HEK293 (cell line): ENCODE results near the gene IDH3B.

Experiments
- CTCF ChIA-PET: fragments of 350-600 bp; formaldehyde crosslinking; extraction: SDS; loops from one replicate; lab custom pipeline; 2021; ENCODE audit warnings: antibody characterized with exemption; lab: Yijun Ruan, JAX
- POLR2A ChIA-PET: fragments of 300-600 bp; formaldehyde crosslinking; extraction: SDS; loops from one replicate; lab custom pipeline; 2020; ENCODE audit warnings: antibody characterized with exemption, inconsistent platforms; lab: Yijun Ruan, JAX
- H3K27ac ChIP-seq: fragments of 200-500 bp; sonication (Bioruptor generic); 2 replicates; pipeline ENCODE4 v1.5.1; 2014; ENCODE audit warnings: low read depth, low read length, control low read depth, inconsistent platforms; ENCODE audit errors: extremely low read depth
- H3K36me3 ChIP-seq, 2 experiments: fragments of 200-500 bp in 1 of 2; sonication (Bioruptor generic) in 1 of 2; 1 replicate in 1 of 2; 2 replicates in 1 of 2; pipeline ENCODE4 v1.5.1; 2014 to 2017; ENCODE audit warnings: inconsistent platforms in 2 of 2, low read length in 2 of 2; ENCODE audit not compliant: control insufficient read depth in 2 of 2, insufficient read depth in 1 of 2
- H3K4me1 ChIP-seq: fragments of 200-500 bp; sonication (Bioruptor generic); 2 replicates; pipeline ENCODE4 v1.5.1; 2014; ENCODE audit warnings: mild to moderate bottlenecking, low read length, inconsistent platforms; ENCODE audit not compliant: control insufficient read depth, insufficient read depth
- H3K4me3 ChIP-seq: 2 replicates; pipeline ENCODE4 v1.5.1; 2011; ENCODE audit warnings: low read depth, mild to moderate bottlenecking, control low read depth, low read length, moderate library complexity
- H3K9me3 ChIP-seq: fragments of 200-500 bp; sonication (Bioruptor generic); 2 replicates; pipeline ENCODE4 v1.5.1; 2014; ENCODE audit warnings: low read depth, low read length, inconsistent platforms; ENCODE audit not compliant: control insufficient read depth, insufficient read depth
- HOXC10 ChIP-seq: sonication (generic); formaldehyde crosslinking; IDR thresholded peaks from 2 replicates; pipeline ENCODE4 v1.8.1; 2023; ENCODE audit warnings: mild to moderate bottlenecking, missing genetic modification reagents
- IKZF3 ChIP-seq: fragments of 450-650 bp; IDR thresholded peaks from 2 replicates; pipeline ENCODE4 v1.5.0; 2018; ENCODE audit warnings: missing biosample characterization, mild to moderate bottlenecking, missing genetic modification characterization, moderate library complexity
- KLF16 ChIP-seq: fragments of 450-650 bp; formaldehyde crosslinking; IDR thresholded peaks from 2 replicates; pipeline ENCODE4 v1.5.1; 2017; ENCODE audit warnings: missing biosample characterization, missing genetic modification characterization
- PRDM6 ChIP-seq: fragments of 450-650 bp; formaldehyde crosslinking; IDR thresholded peaks from 2 replicates; pipeline ENCODE4 v1.5.1; 2017; ENCODE audit warnings: missing biosample characterization, missing genetic modification characterization
- ZBTB20 ChIP-seq: fragments of 450-650 bp; formaldehyde crosslinking; IDR thresholded peaks from 2 replicates; pipeline ENCODE4 v1.5.1; 2016; ENCODE audit warnings: missing biosample characterization, missing genetic modification characterization
- ZNF121 ChIP-seq: fragments of 450-650 bp; formaldehyde crosslinking; IDR thresholded peaks from 2 replicates; pipeline ENCODE4 v1.5.1; 2016; ENCODE audit warnings: missing biosample characterization, missing genetic modification characterization
- ZNF148 ChIP-seq: fragments of 450-650 bp; formaldehyde crosslinking; IDR thresholded peaks from 2 replicates; pipeline ENCODE4 v1.5.0; 2017; ENCODE audit warnings: missing biosample characterization, missing genetic modification characterization, borderline replicate concordance
- ZNF223 ChIP-seq: fragments of 450-650 bp; formaldehyde crosslinking; IDR thresholded peaks from 2 replicates; pipeline ENCODE4 v1.5.1; 2016; ENCODE audit warnings: missing biosample characterization, missing genetic modification characterization
- ZNF23 ChIP-seq: fragments of 450-650 bp; formaldehyde crosslinking; IDR thresholded peaks from 2 replicates; pipeline ENCODE4 v1.5.1; 2016; ENCODE audit warnings: missing biosample characterization, missing genetic modification characterization, borderline replicate concordance
- ZNF26 ChIP-seq: fragments of 450-650 bp; formaldehyde crosslinking; IDR thresholded peaks from 2 replicates; pipeline ENCODE4 v1.5.1; 2016; ENCODE audit warnings: missing biosample characterization, missing genetic modification characterization
- ZNF280D ChIP-seq: fragments of 450-650 bp; formaldehyde crosslinking; IDR thresholded peaks from 2 replicates; pipeline ENCODE4 v1.5.1; 2016; ENCODE audit warnings: missing biosample characterization, missing genetic modification characterization
- ZNF473 ChIP-seq: fragments of 450-650 bp; formaldehyde crosslinking; IDR thresholded peaks from 2 replicates; pipeline ENCODE4 v1.5.1; 2017; ENCODE audit warnings: missing biosample characterization, missing genetic modification characterization
- ZNF510 ChIP-seq: fragments of 450-650 bp; formaldehyde crosslinking; IDR thresholded peaks from 2 replicates; pipeline ENCODE4 v1.5.1; 2018; ENCODE audit warnings: mild to moderate bottlenecking, missing genetic modification characterization, missing biosample characterization; ENCODE audit not compliant: insufficient replicate concordance
- ZNF544 ChIP-seq: fragments of 450-650 bp; formaldehyde crosslinking; IDR thresholded peaks from 2 replicates; pipeline ENCODE4 v1.5.0; 2017; ENCODE audit warnings: missing biosample characterization, missing genetic modification characterization
- ZNF580 ChIP-seq: fragments of 450-650 bp; formaldehyde crosslinking; IDR thresholded peaks from 2 replicates; pipeline ENCODE4 v1.5.1; 2016; ENCODE audit warnings: missing biosample characterization, missing genetic modification characterization
- ZNF600 ChIP-seq: fragments of 450-650 bp; formaldehyde crosslinking; IDR thresholded peaks from 2 replicates; pipeline ENCODE4 v1.5.1; 2016; ENCODE audit warnings: missing biosample characterization, missing genetic modification characterization
- ZNF704 ChIP-seq: fragments of 450-650 bp; formaldehyde crosslinking; IDR thresholded peaks from 2 replicates; pipeline ENCODE4 v1.5.1; 2016; ENCODE audit warnings: missing biosample characterization, missing genetic modification characterization
- ZNF777 ChIP-seq: fragments of 450-650 bp; formaldehyde crosslinking; IDR thresholded peaks from 2 replicates; pipeline ENCODE4 v1.5.1; 2017; ENCODE audit warnings: missing biosample characterization, missing genetic modification characterization, borderline replicate concordance

IDH3B gene

GRCh38 chr20:2610326-2610725 lies 53.7 kb downstream of the IDH3B start:
- Histone ChIP-seq H3K4me3 (no peak overlapping the region), H3K27ac (no peak overlapping the region), H3K4me1 (no peaks in the 10 kb centered on the region), H3K36me3 (no peaks in the 10 kb centered on the region), H3K9me3 (no peaks in the 10 kb centered on the region; the same call in 1 of the 2 replicates)
- CTCF ChIA-PET = interaction anchor here (0.6 to 0.7 kb wide), 2 partner anchors 71 to 88 kb away, joined by 3 to 4 read pairs; no protein-coding TSS in a partner anchor
- POLR2A ChIA-PET = no interaction called here
- no peak for TF ChIP-seq ZNF510 (tag by site-specific recombination)
- TF ChIP-seq ZNF704 (tag by site-specific recombination) = no peak
- TF ChIP-seq HOXC10 = no peak
- TF ChIP-seq ZNF280D (tag by site-specific recombination) = no peak
- TF ChIP-seq ZNF223 = no peak
- no peak for TF ChIP-seq KLF16 (tag by site-specific recombination)
- TF ChIP-seq ZNF600 (tag by site-specific recombination) = no peak
- TF ChIP-seq ZNF473 = no peak
- no peak for TF ChIP-seq PRDM6
- no peak for TF ChIP-seq ZBTB20 (tag by site-specific recombination)
- no peak for TF ChIP-seq ZNF23 (tag by site-specific recombination)
- TF ChIP-seq ZNF544 = no peak
- TF ChIP-seq ZNF580 (tag by site-specific recombination) = no peak
- TF ChIP-seq ZNF121 (tag by site-specific recombination) = no peak
- TF ChIP-seq ZNF777 (tag by site-specific recombination) = no peak
- no peak for TF ChIP-seq IKZF3
- no peak for TF ChIP-seq ZNF26 (tag by site-specific recombination)
- TF ChIP-seq ZNF148 (tag by site-specific recombination) = no peak
